HTR-8/SVneo (cell line): Measurements from ENCODE around the gene HOXA3.

Experiments
- DNase-seq: peaks from one replicate; pipeline ENCODE4 v3.0.0; 2011; ENCODE audit warnings: low spot score, mixed read lengths; ENCODE audit not compliant: insufficient read length
- FAIRE-seq: peaks from 2 replicates; lab custom pipeline; 2011; peaks lifted over from hg19 to GRCh38; lab: Jason Lieb, UNC

HOXA3 gene

DNA sequence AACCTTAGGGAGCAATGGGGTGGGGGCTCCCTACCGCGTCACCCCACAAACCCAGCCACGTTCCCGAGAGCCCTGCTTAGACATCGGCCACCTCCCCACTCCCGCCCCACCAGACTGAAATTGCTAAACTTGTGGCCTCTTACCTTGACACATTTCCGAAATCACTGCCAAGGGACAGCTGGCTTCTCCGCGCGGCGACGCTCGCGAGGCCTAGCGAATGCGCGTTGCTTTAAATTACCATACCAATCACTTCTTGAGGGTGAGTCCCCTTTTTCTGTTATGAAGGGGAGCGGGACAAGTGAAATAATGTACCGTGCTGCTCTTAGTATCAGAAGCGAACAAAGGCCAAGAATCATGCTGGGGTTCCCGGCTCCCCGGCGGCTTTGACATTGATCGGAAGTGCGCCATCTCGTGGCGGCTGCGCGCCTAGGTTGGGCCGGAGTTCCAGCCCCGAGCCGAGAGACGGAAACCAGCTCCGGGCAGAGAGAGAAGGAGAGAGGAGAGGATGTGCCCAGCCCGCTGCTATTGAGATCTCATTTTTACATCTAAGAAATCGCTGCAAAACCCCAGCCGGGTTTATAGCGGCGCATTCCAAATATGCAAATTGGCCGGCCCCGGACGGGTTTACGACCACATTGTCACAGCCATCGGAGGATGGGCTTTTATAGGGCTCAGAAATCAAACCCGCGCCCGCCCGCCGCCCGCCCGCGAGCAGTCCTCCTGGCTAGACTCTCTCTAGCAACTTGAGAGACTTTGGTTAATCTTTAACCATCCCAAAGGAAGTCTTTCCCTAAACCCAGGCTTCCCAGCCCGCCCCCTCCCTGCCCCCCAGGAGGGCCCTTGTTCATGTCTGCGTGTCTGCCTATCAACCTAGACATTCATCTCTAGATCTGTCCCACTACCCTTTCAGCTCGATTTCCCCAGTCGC, 27.4 kb upstream of the HOXA3 start:
- peak; percentile 72 for DNase-seq
- peak; percentile 46 for FAIRE-seq

DNA sequence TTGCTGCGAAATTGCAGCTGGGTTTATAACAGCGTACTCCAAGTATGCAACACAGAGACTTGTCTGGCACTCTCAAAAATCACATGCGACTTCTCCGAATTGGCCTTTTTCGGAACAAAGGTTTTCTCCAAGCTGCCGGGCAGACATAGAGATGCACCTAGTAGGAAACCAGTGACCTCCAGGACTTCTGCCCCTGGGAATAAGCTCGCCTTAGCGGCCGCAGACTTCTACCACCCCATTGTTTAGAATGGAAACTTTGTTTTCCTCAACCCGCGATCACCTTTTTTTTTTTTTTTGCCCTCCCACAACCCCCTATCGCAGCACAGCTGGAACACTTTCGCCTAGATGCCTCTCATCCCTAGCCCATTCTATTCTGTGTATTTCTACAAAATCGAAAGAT, 26.6 kb upstream of the HOXA3 start:
- no peak for FAIRE-seq
- no peak for DNase-seq

GRCh38 chr7:27178366-27178765, 26.0 kb upstream of the HOXA3 start:
- FAIRE-seq = no peak
- DNase-seq = no peak

- FAIRE-seq = no peak
These were observed 25.5 kb upstream of the HOXA3 start for GRCh38 chr7:27177795-27178320.

GRCh38 chr7:27176962-27177794, 24.8 kb upstream of the HOXA3 start:
- FAIRE-seq (no peak), DNase-seq (no peak)

More at GRCh38 chr7:27177795-27178320, 25.5 kb upstream of the HOXA3 start:
- no peak for DNase-seq

DNA sequence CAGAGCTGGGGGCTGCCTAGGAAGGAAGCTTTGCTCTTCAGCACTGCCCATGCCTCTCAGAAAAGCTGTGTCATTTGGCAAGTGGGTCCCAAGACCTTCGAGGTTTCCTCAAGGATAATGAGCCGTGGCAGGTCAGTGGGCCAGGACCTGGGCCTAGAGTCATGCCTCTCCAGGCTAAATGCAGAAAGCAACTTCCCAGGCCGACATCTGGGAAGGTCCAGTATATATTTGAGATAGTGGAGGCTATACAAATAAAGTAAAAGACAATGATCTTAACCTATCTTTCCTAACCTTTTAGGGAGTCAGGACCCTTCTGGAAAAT, 24.1 kb upstream of the HOXA3 start:
- DNase-seq (no peak), FAIRE-seq (no peak)

DNA sequence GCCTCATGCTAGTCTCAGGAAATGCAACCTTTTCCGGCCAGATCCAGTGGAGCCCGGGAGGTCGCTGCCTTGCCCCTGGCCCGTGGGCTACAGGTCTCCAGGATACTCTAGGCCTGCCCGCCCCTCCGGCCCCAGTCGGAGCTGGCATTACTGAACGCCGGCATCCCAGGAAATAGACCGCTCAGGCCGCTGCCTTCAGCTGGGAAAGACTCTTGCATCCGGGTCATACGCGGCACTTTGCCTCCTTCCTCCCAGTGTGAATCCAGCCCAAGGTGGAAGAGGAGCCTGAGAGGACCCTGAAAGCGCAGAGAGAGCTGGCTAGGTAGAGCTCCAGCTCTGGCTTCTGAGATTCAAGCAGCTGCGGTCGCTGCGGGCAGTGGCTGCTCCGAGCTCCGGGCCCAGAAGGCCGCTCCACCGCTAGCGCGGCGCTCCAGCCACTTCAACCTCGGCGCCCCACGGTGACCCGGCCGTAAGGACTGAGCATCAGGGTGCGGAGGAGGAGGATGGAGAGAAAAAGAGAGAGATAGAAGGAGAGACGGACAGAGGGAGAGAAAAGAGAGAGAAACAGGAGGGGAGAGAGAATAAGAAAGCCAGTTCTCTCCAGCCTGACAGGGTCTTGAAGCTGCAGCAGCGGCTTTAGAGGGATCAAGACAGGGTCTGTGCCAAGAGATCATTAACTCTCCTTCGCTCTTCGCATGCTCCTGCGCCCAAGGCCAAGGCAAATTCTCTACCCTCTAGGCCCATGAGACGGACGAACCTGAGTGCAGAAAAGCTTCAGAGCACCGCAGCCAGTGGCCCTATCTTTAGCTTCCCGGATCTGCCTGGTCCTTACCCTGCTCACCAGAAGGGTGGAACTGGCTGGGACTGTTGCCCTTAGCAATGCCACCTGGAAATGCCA, 23.5 kb upstream of the HOXA3 start:
- DNase-seq = no peak
- no peak for FAIRE-seq

- DNase-seq (no peak), FAIRE-seq (peak; percentile 83)
These were observed 22.7 kb upstream of the HOXA3 start for GRCh38 chr7:27174874-27175625.

- FAIRE-seq = no peak
- DNase-seq = no peak
These were observed 21.8 kb upstream of the HOXA3 start, which contains the start of gene HOXA10 for GRCh38 chr7:27173956-27174873. TSS of gene HOXA10 (minus strand) at chr7:27174320. CDS start at chr7:27174306, 14 bp downstream.

DNA sequence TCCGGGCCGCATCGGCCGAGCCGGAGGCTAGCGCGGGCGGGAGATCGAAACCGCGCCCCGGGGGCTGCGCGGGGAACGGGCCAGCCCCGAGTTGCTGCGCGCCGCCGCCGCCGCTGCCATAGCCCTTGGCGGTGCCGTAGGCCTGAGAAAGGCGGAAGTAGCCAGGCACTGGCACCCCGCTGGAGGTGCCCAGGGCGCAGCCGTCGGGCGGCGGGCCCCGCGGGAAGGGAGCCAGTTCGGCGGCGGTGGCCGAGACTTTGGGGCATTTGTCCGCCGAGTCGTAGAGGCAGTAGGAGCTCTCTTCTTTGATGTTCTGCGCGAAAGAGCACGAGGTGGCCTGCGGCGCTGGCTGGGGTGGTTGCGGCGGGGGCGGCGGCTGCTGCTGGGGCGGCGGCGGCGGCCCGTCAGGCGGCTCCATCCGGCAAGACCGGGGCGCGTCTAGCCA, 21.1 kb upstream of the HOXA3 start:
- no peak for DNase-seq
- FAIRE-seq = no peak

DNA sequence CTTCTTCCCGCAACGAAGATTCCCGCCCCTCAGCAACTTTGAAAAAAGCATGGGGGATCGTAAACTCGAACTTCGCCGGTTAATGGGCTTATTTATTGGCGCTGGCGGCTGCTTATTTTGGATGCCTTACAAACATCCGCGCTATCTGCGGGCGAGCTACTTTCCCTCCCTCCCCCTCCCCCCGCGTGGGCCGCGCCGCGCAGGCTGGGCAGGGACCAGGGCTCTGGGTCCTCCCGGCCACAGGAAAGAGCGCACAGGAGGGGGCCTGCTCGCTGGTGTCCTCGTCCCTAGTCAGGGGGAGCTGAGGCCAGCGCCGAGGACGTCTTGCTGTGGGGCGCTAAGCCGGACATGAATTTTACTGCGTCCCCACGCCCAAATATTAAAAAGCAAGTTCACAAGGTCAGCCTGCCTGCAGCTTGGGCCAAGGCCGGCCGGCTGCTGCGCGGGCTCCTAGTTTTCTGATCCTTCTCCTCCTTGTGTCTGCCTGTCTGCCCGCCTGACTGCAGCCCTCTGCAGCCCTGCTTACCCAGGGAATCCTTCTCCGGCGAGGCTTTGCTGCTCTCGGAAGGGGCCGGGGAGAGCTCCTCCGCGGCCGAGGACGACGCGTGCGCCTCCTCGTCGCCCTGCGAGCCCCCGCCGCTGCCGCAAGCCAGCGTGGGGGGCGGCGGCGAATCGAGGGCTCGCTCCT, 20.6 kb upstream of the HOXA3 start:
- FAIRE-seq (no peak), DNase-seq (no peak)

DNA sequence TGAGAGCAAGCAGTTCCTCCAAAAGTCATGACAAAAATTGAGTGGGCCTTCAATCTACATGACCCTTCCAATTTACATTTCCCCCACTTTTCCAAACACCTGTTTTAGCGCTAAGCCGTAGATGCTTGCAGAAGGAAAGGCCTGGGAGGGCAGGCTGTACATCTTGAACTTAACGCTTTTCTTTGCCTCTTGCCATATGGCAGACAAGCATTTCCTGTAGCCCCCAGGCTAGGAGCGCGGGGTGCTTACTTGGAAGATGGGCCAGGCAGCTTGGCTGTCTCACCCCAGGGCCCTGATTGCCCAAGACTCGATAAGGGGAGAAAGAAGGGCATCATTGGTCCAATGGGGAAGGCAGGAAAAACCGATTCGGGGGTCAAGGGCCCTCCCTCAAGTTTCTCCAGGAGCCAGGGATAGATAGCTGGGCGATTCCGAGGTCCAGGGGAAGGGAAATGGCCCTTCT, 20.0 kb upstream of the HOXA3 start:
- FAIRE-seq = no peak
- DNase-seq = no peak

DNA sequence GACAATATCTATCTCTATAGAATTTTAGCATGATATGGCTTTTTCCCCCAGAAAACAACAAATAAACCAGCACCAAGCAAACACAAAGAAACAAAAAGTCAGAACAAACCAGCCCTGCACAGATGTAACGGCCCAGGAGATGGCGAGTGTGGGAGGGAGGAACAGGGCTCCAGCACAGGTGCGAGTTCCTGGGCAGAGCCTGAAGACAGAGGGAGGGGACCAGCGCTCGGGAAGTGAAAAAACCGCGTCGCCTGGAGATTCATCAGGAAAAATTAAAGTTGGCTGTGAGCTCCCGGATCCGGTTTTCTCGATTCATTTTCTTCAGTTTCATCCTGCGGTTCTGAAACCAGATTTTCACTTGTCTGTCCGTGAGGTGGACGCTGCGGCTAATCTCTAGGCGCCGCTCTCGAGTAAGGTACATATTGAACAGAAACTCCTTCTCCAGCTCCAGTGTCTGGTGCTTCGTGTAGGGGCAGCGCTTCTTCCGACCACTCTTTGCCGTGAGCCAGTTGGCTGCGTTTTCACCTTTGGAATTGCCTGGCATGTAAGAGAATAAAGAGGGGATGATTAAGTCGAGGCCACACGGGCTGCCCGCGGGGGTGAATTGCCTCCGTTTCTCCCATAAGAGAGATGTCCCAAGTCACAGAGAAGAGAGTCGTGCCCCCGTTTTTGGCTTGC, 19.4 kb upstream of the HOXA3 start:
- FAIRE-seq (no peak), DNase-seq (no peak)

- no peak for FAIRE-seq
- no peak for DNase-seq
These were observed 18.9 kb upstream of the HOXA3 start for GRCh38 chr7:27171325-27171636.

DNA sequence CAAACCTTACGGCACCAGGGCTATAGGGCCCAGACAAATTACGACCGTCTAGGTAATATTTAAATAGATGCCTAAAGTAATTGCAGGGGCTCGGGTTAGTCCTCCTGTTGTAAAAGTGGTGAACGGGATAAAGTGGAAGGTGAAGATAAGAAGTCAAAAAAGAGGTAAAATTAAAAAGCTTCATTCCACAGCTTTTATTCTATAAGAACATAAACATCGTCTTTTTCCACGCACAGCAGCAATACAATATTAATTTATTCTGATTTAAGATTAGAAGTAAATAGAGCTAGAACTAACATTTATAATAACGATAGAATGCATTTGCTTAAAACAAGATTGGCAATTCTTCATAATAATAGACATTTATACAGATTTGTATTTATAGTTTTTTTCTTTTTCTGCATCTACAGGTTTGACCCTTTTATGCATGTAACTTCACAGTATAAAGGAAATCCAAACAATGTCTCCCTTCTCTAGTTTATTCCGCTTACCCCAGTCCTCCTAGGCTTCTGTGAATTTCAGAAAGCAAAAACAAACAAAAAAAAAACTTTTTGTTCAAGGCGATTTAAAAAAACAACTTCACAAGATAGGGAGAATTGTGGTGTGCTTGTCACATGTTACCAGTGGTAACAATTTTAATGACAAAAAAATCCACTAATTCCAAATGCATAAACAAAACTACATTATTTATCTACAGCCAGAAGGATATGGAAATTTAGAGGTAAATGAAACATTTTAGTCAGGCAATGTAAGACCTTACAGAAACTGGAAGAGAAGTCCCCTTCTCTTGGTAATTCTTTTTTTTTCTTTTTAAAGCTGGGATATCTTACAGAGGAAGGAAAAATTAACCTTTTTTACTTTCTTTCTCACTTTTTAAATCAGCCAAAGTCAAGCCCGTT, 18.3 kb upstream of the HOXA3 start:
- DNase-seq (no peak), FAIRE-seq (no peak)
